Measurements from ENCODE around the gene PCDHGA7.
"Not testable (repeated sequence)": the region's sequence is repeated elsewhere in the genome, so short reads cannot be mapped to it uniquely, and the experiment has no call there.

PCDHGA7 gene

DNA sequence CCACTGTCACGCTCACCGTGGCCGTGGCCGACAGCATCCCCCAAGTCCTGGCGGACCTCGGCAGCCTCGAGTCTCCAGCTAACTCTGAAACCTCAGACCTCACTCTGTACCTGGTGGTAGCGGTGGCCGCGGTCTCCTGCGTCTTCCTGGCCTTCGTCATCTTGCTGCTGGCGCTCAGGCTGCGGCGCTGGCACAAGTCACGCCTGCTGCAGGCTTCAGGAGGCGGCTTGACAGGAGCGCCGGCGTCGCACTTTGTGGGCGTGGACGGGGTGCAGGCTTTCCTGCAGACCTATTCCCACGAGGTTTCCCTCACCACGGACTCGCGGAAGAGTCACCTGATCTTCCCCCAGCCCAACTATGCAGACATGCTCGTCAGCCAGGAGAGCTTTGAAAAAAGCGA lies 50.2 kb downstream of the PCDHGA7 start:
- not testable (repeated sequence) for DNase-seq

DNA sequence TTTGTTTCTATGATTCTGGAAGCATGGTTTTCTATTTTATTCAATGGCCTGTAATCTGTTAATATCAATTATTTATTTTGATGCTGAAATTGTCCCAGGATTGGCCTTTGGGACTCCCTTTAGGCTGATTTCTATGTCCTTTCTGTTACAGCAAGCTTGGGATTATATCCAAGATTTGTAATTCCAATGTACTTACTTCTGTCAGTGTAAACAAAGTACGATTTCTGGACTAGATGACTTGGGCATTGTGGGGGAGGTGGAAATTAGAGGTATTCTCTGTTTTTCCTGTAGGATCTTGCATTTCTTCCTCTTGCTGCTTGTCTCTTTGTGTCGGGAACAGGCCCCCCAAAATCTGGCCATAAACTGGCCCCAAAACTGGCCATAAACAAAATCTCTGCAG lies 51.5 kb downstream of the PCDHGA7 start:
- no peak for DNase-seq
